Lower lobe of right lung (tissue), 2 donors: ENCODE results near the gene SHE. TPM values are rescaled to one million over a fixed set of nuclear protein-coding genes. Genes with fewer than 3 reads are reported as not detected.

Experiments used
- ATAC-seq, 2 donors: fragments of 200-7000 bp; cut with Tn5 transposase; one replicate each; pipeline ENCODE4 v1.9.1; 2020 to 2022; ENCODE audit warnings: mild to moderate bottlenecking in 2 of 2, moderate library complexity in 2 of 2
- DNase-seq: peaks from one replicate; pipeline ENCODE4 v3.0.0-alpha.2; 2020
- H3K27ac ChIP-seq: fragments of 200-600 bp; one replicate; pipeline ENCODE4 v1.8.0; 2022
- H3K27me3 ChIP-seq: fragments of 200-600 bp; one replicate; pipeline ENCODE4 v1.8.0; 2022; ENCODE audit warnings: low read depth
- H3K36me3 ChIP-seq: fragments of 200-600 bp; one replicate; pipeline ENCODE4 v1.8.0; 2022; ENCODE audit warnings: mild to moderate bottlenecking
- H3K4me1 ChIP-seq: fragments of 200-600 bp; one replicate; pipeline ENCODE4 v1.8.0; 2022
- H3K4me3 ChIP-seq: fragments of 200-600 bp; one replicate; pipeline ENCODE4 v1.8.0; 2022; ENCODE audit warnings: mild to moderate bottlenecking
- H3K9me3 ChIP-seq: fragments of 200-600 bp; one replicate; pipeline ENCODE4 v1.8.0; 2022
- CTCF ChIP-seq: fragments of 200-600 bp; IDR thresholded peaks from one replicate; pipeline ENCODE4 v1.8.0; 2022; ENCODE audit warnings: antibody characterized with exemption, mild to moderate bottlenecking
- intact Hi-C: fragments of 100-400 bp; cut with DNase I; formaldehyde crosslinking; loops from one replicate; pipeline ENCODE4 v1.11.0; 2022
- total RNA-seq: library from RNA; stranded (reverse); fragmentation: NEBNext Ultra II Directional; extraction: Animal tissue kit (Norgen Biotek cat#: 25700); gene quantifications from one replicate; pipeline ENCODE4 v1.2.1, GENCODE V29; 2021
- donor health status: DM: no; HTN: yes; CAD: no; lungs with severe emphysema.

Gene SHE
- total RNA-seq, 1 donor from 2014 or later = 40.1 TPM

GRCh38 chr1:154548028-154548427, 45.8 kb upstream of the SHE start:
- TF ChIP-seq CTCF = no peak
- intact Hi-C loops = loop anchor here (10.0 kb wide), 1 partner anchor 53 kb away; no protein-coding TSS in a partner anchor
- H3K36me3 ChIP-seq = peaks cover 50% of the 10 kb centered on the region
- DNase-seq (no peak), ATAC-seq (peak in 1 of 2 donors; percentile 48)
- H3K9me3 ChIP-seq = no peaks in the 10 kb centered on the region
- no peaks in the 10 kb centered on the region for H3K27me3 ChIP-seq
- no peak overlapping the region for H3K27ac ChIP-seq
- H3K4me1 ChIP-seq = peaks cover 18% of the 10 kb centered on the region
- H3K4me3 ChIP-seq = no peak overlapping the region

GRCh38 chr1:154547105-154547732, 45.0 kb upstream of the SHE start:
- Histone ChIP-seq H3K4me3 (no peak overlapping the region), H3K36me3 (peaks cover 42% of the 10 kb centered on the region), H3K9me3 (no peaks in the 10 kb centered on the region), H3K27me3 (no peaks in the 10 kb centered on the region), H3K27ac (no peak overlapping the region), H3K4me1 (peaks cover 18% of the 10 kb centered on the region)
- DNase-seq (no peak), ATAC-seq (no peak)
- TF ChIP-seq CTCF = no peak
- intact Hi-C loops = loop anchor here (10.0 kb wide), 1 partner anchor 52 kb away; no protein-coding TSS in a partner anchor

- TF ChIP-seq CTCF = peak; percentile 84
- peaks cover 18% of the 10 kb centered on the region for H3K4me1 ChIP-seq
- intact Hi-C loops = loop anchor here (10.0 kb wide), 1 partner anchor 52 kb away; no protein-coding TSS in a partner anchor
- H3K36me3 ChIP-seq = peaks cover 34% of the 10 kb centered on the region
- no peak overlapping the region for H3K27ac ChIP-seq
- DNase-seq (peak; percentile 73), ATAC-seq (peak; percentile 87 to 90)
- H3K9me3 ChIP-seq = no peaks in the 10 kb centered on the region
- H3K4me3 ChIP-seq = no peak overlapping the region
- H3K27me3 ChIP-seq = no peaks in the 10 kb centered on the region
These were observed 44.3 kb upstream of the SHE start for GRCh38 chr1:154546264-154547063.

- no peak for TF ChIP-seq CTCF
- Histone ChIP-seq H3K4me1 (no peaks in the 10 kb centered on the region), H3K9me3 (no peaks in the 10 kb centered on the region), H3K27me3 (no peaks in the 10 kb centered on the region), H3K36me3 (peaks cover 4% of the 10 kb centered on the region), H3K27ac (no peak overlapping the region), H3K4me3 (no peak overlapping the region)
- intact Hi-C loops = loop anchor here (10.0 kb wide), 1 partner anchor 46 kb away; no protein-coding TSS in a partner anchor
- ATAC-seq = no peak
- no peak for DNase-seq
These were observed 39.0 kb upstream of the SHE start for GRCh38 chr1:154541231-154541630.

GRCh38 chr1:154539486-154540483, 37.6 kb upstream of the SHE start:
- H3K9me3 ChIP-seq = no peaks in the 10 kb centered on the region
- no peaks in the 10 kb centered on the region for H3K27me3 ChIP-seq
- H3K27ac ChIP-seq = no peak overlapping the region
- ATAC-seq = peak; percentile 80 to 89
- H3K4me1 ChIP-seq = no peaks in the 10 kb centered on the region
- no peak for DNase-seq
- TF ChIP-seq CTCF = no peak
- peaks cover 4% of the 10 kb centered on the region for H3K36me3 ChIP-seq
- no peak overlapping the region for H3K4me3 ChIP-seq
- intact Hi-C loops = loop anchor here (10.0 kb wide), 1 partner anchor 45 kb away; no protein-coding TSS in a partner anchor
